HL-60 (cell line): Measurements from ENCODE around the gene ART1.

Experiments
- CTCF ChIP-seq: IDR thresholded peaks from one replicate; pipeline ENCODE4 v1.5.1; 2011; ENCODE audit warnings: low read length, control low read depth, inconsistent platforms; ENCODE audit not compliant: insufficient read depth
- GABPA ChIP-seq: IDR thresholded peaks from 2 replicates; pipeline ENCODE4 v1.6.1; 2012; ENCODE audit warnings: low read depth
- POLR2AphosphoS5 ChIP-seq: IDR thresholded peaks from 2 replicates; pipeline ENCODE4 v1.6.1; 2012; ENCODE audit warnings: low read depth
- REST ChIP-seq: IDR thresholded peaks from 2 replicates; pipeline ENCODE4 v1.6.1; 2012; ENCODE audit warnings: low read depth; ENCODE audit not compliant: insufficient replicate concordance

- TF ChIP-seq POLR2AphosphoS5 = no peak
- no peak for TF ChIP-seq REST
- no peak for TF ChIP-seq CTCF
- no peak for TF ChIP-seq GABPA
Measured at GRCh38 chr11:3679077-3679476, 34.1 kb downstream of the ART1 start.
